Measurements from ENCODE around the gene EVA1A. TPM values are rescaled to one million over a fixed set of nuclear protein-coding genes. Genes with fewer than 3 reads are reported as not detected.

The EVA1A gene
- total RNA-seq, 1 experiment from 2014 or later: 0.68 TPM

DNA sequence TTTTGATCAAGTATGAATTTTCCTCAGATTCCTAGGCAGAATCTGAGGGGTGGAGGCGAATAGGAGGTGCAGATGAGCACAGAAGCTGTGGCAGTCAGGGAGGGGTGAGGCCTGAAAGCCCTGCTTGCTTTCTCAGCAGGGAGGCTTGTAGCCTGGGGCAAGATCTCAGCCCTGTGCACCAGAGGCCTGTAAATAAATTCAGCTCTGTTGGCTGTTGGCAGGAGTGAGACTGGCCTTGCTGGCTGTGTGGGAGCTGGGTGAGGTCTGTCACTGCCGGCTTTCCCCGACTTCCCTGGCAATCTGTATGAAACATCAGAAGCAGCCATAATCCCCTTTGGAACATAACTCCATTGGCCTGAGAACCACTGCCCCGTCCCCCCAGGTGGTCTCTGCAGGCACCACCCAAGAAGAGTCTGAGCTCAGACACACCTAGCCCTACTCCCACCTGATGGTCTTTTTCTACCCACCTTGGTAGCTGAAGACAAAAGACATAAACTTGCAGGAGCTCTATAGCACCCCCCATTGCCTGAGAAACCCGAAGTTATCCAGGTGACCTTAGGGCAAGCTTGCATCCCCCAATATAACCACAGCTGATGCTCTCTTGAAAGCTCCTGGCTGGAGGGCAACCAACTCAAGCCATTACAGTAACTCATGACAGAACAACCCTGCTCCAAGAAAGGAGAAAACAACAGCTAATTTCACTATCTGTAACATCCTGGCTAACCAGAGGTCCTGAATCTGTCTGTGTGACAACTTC is 32.3 kb downstream of the EVA1A start:
- Histone ChIP-seq H4K8ac (replicated peaks; ENCODE audit: insufficient read length, low read depth, low read length) (no peak overlapping the region), H3K23ac (ENCODE audit: insufficient read length, low read depth, low read length) (no peak overlapping the region), H4K20me1 (ENCODE audit: control insufficient read depth, insufficient read depth, insufficient read length) (no peaks in the 10 kb centered on the region), H3K14ac (ENCODE audit: insufficient read depth, low read length) (no peak overlapping the region), H2BK120ac (ENCODE audit: low read depth, low read length, poor library complexity, severe bottlenecking) (no peak overlapping the region), H2AK5ac (ENCODE audit: insufficient read length, low read length) (no peak overlapping the region), H2BK15ac (ENCODE audit: low read depth, low read length) (no peak overlapping the region), H3K27me3 (ENCODE audit: insufficient read depth, low read length) (no peaks in the 10 kb centered on the region), H2AFZ (ENCODE audit: low read length) (no peak overlapping the region), H3K23me2 (ENCODE audit: insufficient read length, low read depth, low read length, poor library complexity, severe bottlenecking) (no peaks in the 10 kb centered on the region), H3K79me2 (ENCODE audit: insufficient read depth, low read length) (no peaks in the 10 kb centered on the region), H3K9me3 (ENCODE audit: control insufficient read depth, low read depth, low read length) (no peaks in the 10 kb centered on the region), H3K79me1 (ENCODE audit: insufficient read depth, low read depth, low read length, poor library complexity, severe bottlenecking) (no peaks in the 10 kb centered on the region), H2BK20ac (ENCODE audit: low read depth, low read length, poor library complexity, severe bottlenecking) (no peak overlapping the region), H4K5ac (ENCODE audit: insufficient read length, low read depth, low read length) (no peak overlapping the region), H2BK5ac (ENCODE audit: insufficient read length, low read length) (no peak overlapping the region), H3K27ac (ENCODE audit: insufficient read length, low read depth, low read length) (no peak overlapping the region), H3T11ph (ENCODE audit: low read length) (no peak overlapping the region), H4K91ac (ENCODE audit: insufficient read length, low read depth, low read length) (no peak overlapping the region), H3K4ac (ENCODE audit: low read depth, low read length) (no peak overlapping the region), H3K18ac (ENCODE audit: insufficient read length, low read depth, low read length) (no peak overlapping the region), H3K4me2 (ENCODE audit: insufficient read depth, insufficient read length, low read length) (no peak overlapping the region), H3K56ac (ENCODE audit: insufficient read length, low read depth, low read length) (no peak overlapping the region), H2BK12ac (ENCODE audit: insufficient read length, low read depth, low read length) (no peak overlapping the region), H3K9ac (ENCODE audit: extremely low read depth, insufficient read length, low read length) (no peak overlapping the region), H3K4me1 (ENCODE audit: insufficient read depth, low read length) (no peaks in the 10 kb centered on the region)
- no peak overlapping the region for H3K4me3 Mint-ChIP-seq
- TF ChIP-seq, protein P1, sequence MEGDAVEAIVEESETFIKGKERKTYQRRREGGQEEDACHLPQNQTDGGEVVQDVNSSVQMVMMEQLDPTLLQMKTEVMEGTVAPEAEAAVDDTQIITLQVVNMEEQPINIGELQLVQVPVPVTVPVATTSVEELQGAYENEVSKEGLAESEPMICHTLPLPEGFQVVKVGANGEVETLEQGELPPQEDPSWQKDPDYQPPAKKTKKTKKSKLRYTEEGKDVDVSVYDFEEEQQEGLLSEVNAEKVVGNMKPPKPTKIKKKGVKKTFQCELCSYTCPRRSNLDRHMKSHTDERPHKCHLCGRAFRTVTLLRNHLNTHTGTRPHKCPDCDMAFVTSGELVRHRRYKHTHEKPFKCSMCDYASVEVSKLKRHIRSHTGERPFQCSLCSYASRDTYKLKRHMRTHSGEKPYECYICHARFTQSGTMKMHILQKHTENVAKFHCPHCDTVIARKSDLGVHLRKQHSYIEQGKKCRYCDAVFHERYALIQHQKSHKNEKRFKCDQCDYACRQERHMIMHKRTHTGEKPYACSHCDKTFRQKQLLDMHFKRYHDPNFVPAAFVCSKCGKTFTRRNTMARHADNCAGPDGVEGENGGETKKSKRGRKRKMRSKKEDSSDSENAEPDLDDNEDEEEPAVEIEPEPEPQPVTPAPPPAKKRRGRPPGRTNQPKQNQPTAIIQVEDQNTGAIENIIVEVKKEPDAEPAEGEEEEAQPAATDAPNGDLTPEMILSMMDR (conservative IDR thresholded peaks at IDR 0.05): no peak
- no peak overlapping the region; a peak in 2 of 7 replicates for H3K27ac Mint-ChIP-seq
- no peaks in the 10 kb centered on the region for H3K36me3 Mint-ChIP-seq (ENCODE audit: insufficient read depth in 1 of 3, low read depth in 3 of 3)
- DNase-seq: peak; percentile 54
- peaks cover 15 to 17% of the 10 kb centered on the region in 2 experiments for H3K4me1 Mint-ChIP-seq
- H3K27me3 Mint-ChIP-seq (ENCODE audit: low read depth): no peaks in the 10 kb centered on the region; the same call in none of the 2 replicates
- no peaks in the 10 kb centered on the region for H3K9me3 Mint-ChIP-seq
- WGBS (ENCODE audit: extremely low coverage, insufficient read length, low lambda C conversion rate): no CpG with 5 or more reads among the region's 5 CpGs

Data from H9 (cell line).